SK-N-MC (cell line): ENCODE results near the gene EFCC1.

Experiments used
- EZH2 ChIP-seq: fragments of 200-600 bp; sonication (generic); IDR thresholded peaks from one replicate; pipeline ENCODE4 v1.6.1; 2017; ENCODE audit warnings: antibody characterized with exemption
- FOXP2 ChIP-seq: optimal IDR thresholded peaks from 2 replicates; pipeline ENCODE3; 2011; ENCODE audit warnings: mild to moderate bottlenecking, moderate library complexity; ENCODE audit not compliant: insufficient read depth; ENCODE audit errors: extremely low read length, control extremely low read depth

GRCh38 chr3:129025691-129026435, 24.8 kb downstream of the EFCC1 start:
- TF ChIP-seq EZH2 (no peak), FOXP2 (no peak)
